ENCODE results near the gene TAC4. TPM values are rescaled to one million over a fixed set of nuclear protein-coding genes. Genes with fewer than 3 reads are reported as not detected.

TAC4 gene
- total RNA-seq, 2 donors from 2014 or later, result 1.5 to 3.2 TPM

DNA sequence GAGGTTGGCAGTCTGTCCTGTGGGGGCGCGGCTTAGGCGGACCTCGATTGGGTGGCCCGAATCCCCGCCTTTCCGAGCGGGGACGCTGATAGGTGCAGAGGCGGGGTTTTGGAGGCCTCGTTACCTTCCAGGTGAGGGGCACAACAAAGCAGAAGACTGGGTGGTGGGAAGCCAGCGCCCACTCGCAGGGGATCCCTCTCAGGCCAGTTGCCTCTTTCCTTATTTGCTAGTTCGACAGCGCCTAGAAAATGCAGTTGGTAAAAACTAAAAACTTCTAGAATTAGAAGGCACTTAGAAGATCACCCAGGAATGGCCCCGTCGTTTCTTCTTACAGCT is 58.7 kb downstream of the TAC4 start:
- peaks cover 46% of the 10 kb centered on the region for H3K36me3 Mint-ChIP-seq (ENCODE audit: low read depth)
- peak overlapping the region; percentile 92 for H3K4me3 Mint-ChIP-seq
- peaks cover 18% of the 10 kb centered on the region for H3K4me1 Mint-ChIP-seq
- no peaks in the 10 kb centered on the region for H3K27me3 Mint-ChIP-seq (ENCODE audit: insufficient read depth)
- Histone ChIP-seq H3K27ac (ENCODE audit: low read depth, low read length) (no peak overlapping the region), H3K4me3 (ENCODE audit: low read length) (peak overlapping the region; percentile 82), H3K27me3 (ENCODE audit: control insufficient read depth, insufficient read depth, low read length, poor library complexity, severe bottlenecking) (no peaks in the 10 kb centered on the region), H3K4me1 (ENCODE audit: control insufficient read depth, insufficient read depth, low read length) (no peaks in the 10 kb centered on the region), H3K9me3 (ENCODE audit: control insufficient read depth, low read length) (no peaks in the 10 kb centered on the region), H3K9ac (ENCODE audit: extremely low read depth, low read length, poor library complexity, severe bottlenecking) (peak overlapping the region; percentile 60), H3K36me3 (ENCODE audit: control insufficient read depth, insufficient read depth, low read length) (peaks cover 44% of the 10 kb centered on the region)
- 6 to 7% methylated on average over 7 to 17 of the region's 17 CpGs for WGBS, 2 experiments (ENCODE audit: insufficient coverage in 1 of 2, insufficient read length in 1 of 2)
- no peaks in the 10 kb centered on the region for H3K9me3 Mint-ChIP-seq
- peak overlapping the region; percentile 99 for H3K27ac Mint-ChIP-seq
- no peak for DNase-seq
- TF ChIP-seq, protein P1, sequence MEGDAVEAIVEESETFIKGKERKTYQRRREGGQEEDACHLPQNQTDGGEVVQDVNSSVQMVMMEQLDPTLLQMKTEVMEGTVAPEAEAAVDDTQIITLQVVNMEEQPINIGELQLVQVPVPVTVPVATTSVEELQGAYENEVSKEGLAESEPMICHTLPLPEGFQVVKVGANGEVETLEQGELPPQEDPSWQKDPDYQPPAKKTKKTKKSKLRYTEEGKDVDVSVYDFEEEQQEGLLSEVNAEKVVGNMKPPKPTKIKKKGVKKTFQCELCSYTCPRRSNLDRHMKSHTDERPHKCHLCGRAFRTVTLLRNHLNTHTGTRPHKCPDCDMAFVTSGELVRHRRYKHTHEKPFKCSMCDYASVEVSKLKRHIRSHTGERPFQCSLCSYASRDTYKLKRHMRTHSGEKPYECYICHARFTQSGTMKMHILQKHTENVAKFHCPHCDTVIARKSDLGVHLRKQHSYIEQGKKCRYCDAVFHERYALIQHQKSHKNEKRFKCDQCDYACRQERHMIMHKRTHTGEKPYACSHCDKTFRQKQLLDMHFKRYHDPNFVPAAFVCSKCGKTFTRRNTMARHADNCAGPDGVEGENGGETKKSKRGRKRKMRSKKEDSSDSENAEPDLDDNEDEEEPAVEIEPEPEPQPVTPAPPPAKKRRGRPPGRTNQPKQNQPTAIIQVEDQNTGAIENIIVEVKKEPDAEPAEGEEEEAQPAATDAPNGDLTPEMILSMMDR (conservative IDR thresholded peaks at IDR 0.05), result no peak

DNA sequence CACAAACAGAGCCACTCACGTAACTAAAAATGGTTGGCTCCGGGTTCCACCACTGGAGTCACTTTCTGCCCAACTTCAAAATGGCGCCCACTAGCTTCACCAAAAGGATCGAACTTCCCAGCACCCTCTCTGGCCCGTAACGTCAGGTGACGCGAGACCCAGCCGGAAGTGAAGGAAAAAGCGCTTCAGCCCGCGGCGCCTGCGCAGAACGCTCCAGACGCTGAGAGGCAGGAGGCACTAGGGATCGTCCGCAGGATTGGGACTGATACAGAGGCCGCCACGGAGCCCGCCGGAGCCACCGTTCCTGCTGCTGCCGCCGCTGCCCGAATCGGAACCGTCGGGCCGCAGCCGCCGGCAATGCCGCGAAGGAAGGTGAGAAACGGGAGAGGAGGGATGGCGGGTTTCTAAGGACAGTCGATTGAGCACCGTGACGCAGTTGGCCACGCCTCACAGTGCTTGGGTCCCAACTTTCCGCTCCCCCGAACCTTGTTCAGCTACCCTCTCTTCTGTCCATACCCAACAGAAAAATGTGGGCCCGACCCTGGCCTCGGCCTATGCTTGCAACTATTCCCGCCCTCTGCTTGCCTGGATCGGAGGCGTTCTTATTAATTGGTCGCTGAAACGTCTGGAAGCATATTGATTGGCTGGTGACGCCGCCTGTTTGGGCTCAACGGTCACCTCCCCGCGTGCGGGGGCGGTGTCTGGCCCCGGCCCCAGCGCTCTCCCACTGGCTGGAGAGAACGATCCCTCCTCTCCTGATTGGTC is 59.2 kb downstream of the TAC4 start, which contains the start of gene KAT7:
Gene KAT7 (plus strand): TSS at position 204 of the 765 bp plus-strand sequence. CDS start 154 bp downstream, at position 358.
- H3K27ac ChIP-seq (ENCODE audit: low read depth, low read length), result peak within 1 kb of the TSS; percentile 91
- peaks cover 5% of the 10 kb centered on the region for H3K27me3 ChIP-seq (ENCODE audit: control insufficient read depth, insufficient read depth, low read length, poor library complexity, severe bottlenecking)
- WGBS, 2 experiments (ENCODE audit: insufficient coverage in 1 of 2, insufficient read length in 1 of 2), result 0% methylated on average over 35 to 59 of the region's 59 CpGs
- peaks cover 41% of the 10 kb centered on the region for H3K36me3 Mint-ChIP-seq (ENCODE audit: low read depth)
- peaks cover 38% of the 10 kb centered on the region for H3K36me3 ChIP-seq (ENCODE audit: control insufficient read depth, insufficient read depth, low read length)
- TF ChIP-seq, protein P1 (conservative IDR thresholded peaks at IDR 0.05), result no peak
- peak within 1 kb of the TSS; percentile 99 for H3K9ac ChIP-seq (ENCODE audit: extremely low read depth, low read length, poor library complexity, severe bottlenecking)
- no peaks in the 10 kb centered on the region for H3K27me3 Mint-ChIP-seq (ENCODE audit: insufficient read depth)
- no peaks in the 10 kb centered on the region for H3K9me3 ChIP-seq (ENCODE audit: control insufficient read depth, low read length)
- no peaks in the 10 kb centered on the region for H3K9me3 Mint-ChIP-seq
- peaks cover 18% of the 10 kb centered on the region for H3K4me1 Mint-ChIP-seq
- H3K4me1 ChIP-seq (ENCODE audit: control insufficient read depth, insufficient read depth, low read length), result no peaks in the 10 kb centered on the region
- peak; percentile 100 for DNase-seq
- H3K27ac Mint-ChIP-seq, result peak within 1 kb of the TSS; percentile 99
- peak within 1 kb of the TSS; percentile 92 for H3K4me3 Mint-ChIP-seq
- H3K4me3 ChIP-seq (ENCODE audit: low read length), result peak within 1 kb of the TSS; percentile 92

Other genes starting within 250 kb of the TAC4 start
- gene SPOP, start 170.0 kb downstream of the TAC4 start, total RNA-seq, result 10 to 100 TPM; 39.9 to 41.3 TPM
- gene SLC35B1, start 140.1 kb downstream of the TAC4 start, total RNA-seq, result 10 to 100 TPM; 59.4 to 80.5 TPM
- 10 to 100 TPM; 15.4 to 16.8 TPM for gene FAM117A, start 83.9 kb downstream of the TAC4 start, total RNA-seq
- 10 to 100 TPM; 77.8 to 80.5 TPM for gene KAT7, start 59.4 kb downstream of the TAC4 start, total RNA-seq
- 1 to 10 TPM; 1.6 to 2.1 TPM for gene DLX4, start 121.1 kb upstream of the TAC4 start, total RNA-seq
- 1 to 10 TPM in 1 of 2 donors, under 1 TPM in 1; 0.58 to 1.4 TPM for gene DLX3, start 147.2 kb upstream of the TAC4 start, total RNA-seq
- 10 to 100 TPM; 16.6 to 21.7 TPM for gene ITGA3, start 208.0 kb upstream of the TAC4 start, total RNA-seq
- 10 to 100 TPM; 23.0 to 24.2 TPM for gene PDK2, start 247.3 kb upstream of the TAC4 start, total RNA-seq

All from endodermal cell (in vitro differentiated cells).